DND-41 (cell line): ENCODE data around the gene KDSR.

Experiments used
- ATAC-seq: fragments of 200-7000 bp; cut with Tn5 transposase; 3 replicates; pipeline ENCODE4 v1.9.1; 2021; ENCODE audit warnings: low read depth; ENCODE audit not compliant: insufficient read depth
- DNase-seq: peaks from one replicate; pipeline ENCODE4 v3.0.0-alpha.2; 2020
- H2AFZ ChIP-seq: 2 replicates; pipeline ENCODE4 v1.6.0; 2012; ENCODE audit warnings: low read depth, low read length
- H3K27ac ChIP-seq: 2 replicates; pipeline ENCODE4 v1.5.1; 2012; ENCODE audit warnings: low read length, inconsistent platforms
- H3K27me3 ChIP-seq: fragments of 200-600 bp; sonication (generic); 2 replicates; pipeline ENCODE4 v1.6.0; 2012; ENCODE audit warnings: low read length, mild to moderate bottlenecking, inconsistent platforms; ENCODE audit not compliant: insufficient read depth, poor library complexity
- H3K36me3 ChIP-seq: 2 replicates; pipeline ENCODE4 v1.5.1; 2012; ENCODE audit warnings: low read length, inconsistent platforms; ENCODE audit not compliant: insufficient read depth
- H3K4me1 ChIP-seq: 2 replicates; pipeline ENCODE4 v1.5.1; 2012; ENCODE audit warnings: mild to moderate bottlenecking, low read length; ENCODE audit not compliant: insufficient read depth
- H3K4me2 ChIP-seq: 2 replicates; pipeline ENCODE4 v1.6.0; 2012; ENCODE audit warnings: mild to moderate bottlenecking, moderate library complexity, low read length, inconsistent platforms; ENCODE audit not compliant: insufficient read depth
- H3K4me3 ChIP-seq, 2 experiments: fragments of 200-600 bp in 1 of 2; shearing (Covaris generic) in 1 of 2; 2 replicates each; pipeline ENCODE4 v1.5.1; 2012 to 2016; ENCODE audit warnings: inconsistent platforms in 2 of 2, low read length in 2 of 2, mild to moderate bottlenecking in 2 of 2, low read depth in 1 of 2, moderate library complexity in 1 of 2
- H3K79me2 ChIP-seq: 2 replicates; pipeline ENCODE4 v1.6.0; 2012; ENCODE audit warnings: low read length, inconsistent platforms; ENCODE audit not compliant: insufficient read depth
- H3K9ac ChIP-seq: 2 replicates; pipeline ENCODE4 v1.6.0; 2012; ENCODE audit warnings: low read depth, mild to moderate bottlenecking, inconsistent platforms, low read length, moderate library complexity
- H3K9me3 ChIP-seq: 2 replicates; pipeline ENCODE4 v1.5.1; 2012; ENCODE audit warnings: low read length, moderate library complexity, mild to moderate bottlenecking, inconsistent platforms; ENCODE audit not compliant: insufficient read depth, severe bottlenecking
- H4K20me1 ChIP-seq: 2 replicates; pipeline ENCODE4 v1.6.0; 2012; ENCODE audit warnings: low read length; ENCODE audit not compliant: insufficient read depth
- CTCF ChIP-seq: IDR thresholded peaks from 2 replicates; pipeline ENCODE4 v1.5.1; 2012; ENCODE audit warnings: borderline replicate concordance, low read length, moderate library complexity, mild to moderate bottlenecking; ENCODE audit not compliant: poor library complexity, severe bottlenecking; ENCODE audit errors: extremely low read depth
- EZH2 ChIP-seq: IDR thresholded peaks from 3 replicates; pipeline ENCODE4 v1.6.1; 2012; ENCODE audit warnings: borderline replicate concordance, low read depth, mild to moderate bottlenecking, moderate library complexity, low read length, inconsistent platforms; ENCODE audit not compliant: severe bottlenecking

Gene KDSR

GRCh38 chr18:63356272-63356896 is 10.6 kb downstream of the KDSR start:
- Histone ChIP-seq H3K9me3 (no peaks in the 10 kb centered on the region), H3K4me3 (no peak overlapping the region), H3K27ac (no peak overlapping the region), H3K9ac (no peak overlapping the region), H3K36me3 (peaks cover 65% of the 10 kb centered on the region), H3K4me2 (no peak overlapping the region), H3K4me1 (no peaks in the 10 kb centered on the region), H2AFZ (no peak overlapping the region), H4K20me1 (no peaks in the 10 kb centered on the region), H3K79me2 (no peaks in the 10 kb centered on the region), H3K27me3 (no peaks in the 10 kb centered on the region)
- no peak for TF ChIP-seq CTCF
- no peak for TF ChIP-seq EZH2
- DNase-seq = no peak
- no peak for ATAC-seq

GRCh38 chr18:63350230-63350629 is 16.8 kb downstream of the KDSR start:
- H3K79me2 ChIP-seq = no peaks in the 10 kb centered on the region
- H4K20me1 ChIP-seq = no peaks in the 10 kb centered on the region
- H3K9ac ChIP-seq = no peak overlapping the region
- TF ChIP-seq CTCF (no peak), EZH2 (no peak)
- H3K4me3 ChIP-seq = no peak overlapping the region
- H3K27me3 ChIP-seq = no peaks in the 10 kb centered on the region
- peaks cover 85% of the 10 kb centered on the region for H3K36me3 ChIP-seq
- no peak overlapping the region for H3K27ac ChIP-seq
- no peaks in the 10 kb centered on the region for H3K9me3 ChIP-seq
- H3K4me1 ChIP-seq = no peaks in the 10 kb centered on the region
- ATAC-seq = no peak
- no peak for DNase-seq
- H2AFZ ChIP-seq = no peak overlapping the region
- no peak overlapping the region for H3K4me2 ChIP-seq

GRCh38 chr18:63348508-63349136 is 18.4 kb downstream of the KDSR start:
- Histone ChIP-seq H3K27ac (no peak overlapping the region), H3K79me2 (no peaks in the 10 kb centered on the region)

More at GRCh38 chr18:63348508-63349136, 18.4 kb downstream of the KDSR start:
- H3K4me1 ChIP-seq = no peaks in the 10 kb centered on the region
- DNase-seq = no peak
- H3K4me2 ChIP-seq = no peak overlapping the region
- no peaks in the 10 kb centered on the region; the same call in 1 of the 2 replicates for H4K20me1 ChIP-seq
- no peaks in the 10 kb centered on the region for H3K9me3 ChIP-seq
- TF ChIP-seq CTCF (no peak), EZH2 (no peak)
- no peaks in the 10 kb centered on the region for H3K27me3 ChIP-seq
- H2AFZ ChIP-seq = no peak overlapping the region
- H3K4me3 ChIP-seq = no peak overlapping the region
- H3K9ac ChIP-seq = no peak overlapping the region
- peaks cover 85% of the 10 kb centered on the region for H3K36me3 ChIP-seq
- ATAC-seq = no peak
